ENCODE data around the gene DDA1. TPM values are rescaled to one million over a fixed set of nuclear protein-coding genes. Genes with fewer than 3 reads are reported as not detected.
A peak's percentile ranks its signal among the peaks of the same experiment; 100 is the strongest.

Gene DDA1
- total and polyA plus RNA-seq, 2 of the 13 experiments (the other 11 are each of a cell fraction or from before 2014, with no cell fraction given): 24.5 to 26.0 TPM

GRCh38 chr19:17334414-17335409 is 25.3 kb downstream of the DDA1 start, which contains the start of gene ANO8 (continued):
- TF ChIP-seq ZNF513 (CRISPR knock-in tag; conservative IDR thresholded peaks at IDR 0.05) (no peak), ZNF775 (CRISPR knock-in tag; IDR thresholded peaks at IDR 0.05; ENCODE audit: borderline replicate concordance) (no peak), ZNF577 (CRISPR knock-in tag; IDR thresholded peaks at IDR 0.05; ENCODE audit: borderline replicate concordance, low read depth) (no peak), GLI4 (CRISPR knock-in tag; IDR thresholded peaks at IDR 0.05; ENCODE audit: borderline replicate concordance) (peak; percentile 83; the same call in 1 of the 2 replicates), SP1 (IDR thresholded peaks at IDR 0.05) (no peak), SP1 (CRISPR knock-in tag; IDR thresholded peaks at IDR 0.05) (peak; percentile 81), UBTF (CRISPR knock-in tag; IDR thresholded peaks at IDR 0.05) (peak; percentile 94), ERF (CRISPR knock-in tag; IDR thresholded peaks at IDR 0.05) (peak; percentile 37; the same call in 1 of the 2 replicates), SMARCE1 (IDR thresholded peaks at IDR 0.05; ENCODE audit: borderline replicate concordance) (no peak), ZNF761 (CRISPR knock-in tag; conservative IDR thresholded peaks at IDR 0.05) (no peak), ZFP62 (CRISPR knock-in tag; IDR thresholded peaks at IDR 0.05) (no peak), ZNF207 (IDR thresholded peaks at IDR 0.05; ENCODE audit: borderline replicate concordance) (no peak), ZNF326 (CRISPR knock-in tag; IDR thresholded peaks at IDR 0.05; ENCODE audit: borderline replicate concordance) (no peak), ZNF879 (CRISPR knock-in tag; IDR thresholded peaks at IDR 0.05) (no peak), ESRRA (CRISPR knock-in tag; IDR thresholded peaks at IDR 0.05; ENCODE audit: low read depth) (0 out of 2 replicates have a peak, but pooled peaks have one; percentile 24), ZNF780A (CRISPR knock-in tag; IDR thresholded peaks at IDR 0.05) (no peak), ZXDC (CRISPR knock-in tag; IDR thresholded peaks at IDR 0.05) (no peak), ZNF672 (CRISPR knock-in tag; IDR thresholded peaks at IDR 0.05) (no peak), CCDC6 (CRISPR knock-in tag; IDR thresholded peaks at IDR 0.05) (peak; percentile 92; the same call in 1 of the 2 replicates), JUNB (CRISPR knock-in tag; IDR thresholded peaks at IDR 0.05; ENCODE audit: borderline replicate concordance) (no peak), SIN3A (IDR thresholded peaks at IDR 0.05; ENCODE audit: borderline replicate concordance, low read depth, low read length) (peak; percentile 78), ZNF333 (CRISPR knock-in tag; IDR thresholded peaks at IDR 0.05; ENCODE audit: borderline replicate concordance) (peak; percentile 31; the same call in 1 of the 2 replicates)
- TF ChIP-seq, protein P1, sequence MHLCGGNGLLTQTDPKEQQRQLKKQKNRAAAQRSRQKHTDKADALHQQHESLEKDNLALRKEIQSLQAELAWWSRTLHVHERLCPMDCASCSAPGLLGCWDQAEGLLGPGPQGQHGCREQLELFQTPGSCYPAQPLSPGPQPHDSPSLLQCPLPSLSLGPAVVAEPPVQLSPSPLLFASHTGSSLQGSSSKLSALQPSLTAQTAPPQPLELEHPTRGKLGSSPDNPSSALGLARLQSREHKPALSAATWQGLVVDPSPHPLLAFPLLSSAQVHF (CRISPR knock-in tag; IDR thresholded peaks at IDR 0.05): no peak
